ENCODE data around the gene OR5B12. TPM values are rescaled to one million over a fixed set of nuclear protein-coding genes. Genes with fewer than 3 reads are reported as not detected.
A peak's percentile ranks its signal among the peaks of the same experiment; 100 is the strongest.

OR5B12 gene
- total and polyA plus RNA-seq, 2 of the 4 experiments (the other 2 are of a cell fraction), result not detected

- H3K18ac ChIP-seq (ENCODE audit: low read depth, low read length), result peak overlapping the region; percentile 100; the same call in 1 of the 2 replicates
- H2AK5ac ChIP-seq (ENCODE audit: low read depth, low read length), result no peak overlapping the region
- H3K4me3 ChIP-seq (ENCODE audit: insufficient read depth, low read depth, low read length), result no peak overlapping the region
- H4K5ac ChIP-seq (ENCODE audit: low read depth, low read length), result 0 out of 2 replicates have a peak overlapping the region, but pooled peaks have one; percentile 6
- no peak overlapping the region; the same call in 1 of the 2 replicates for H3K4me2 ChIP-seq (ENCODE audit: low read depth, low read length)
- ChIA-PET CTCF (interaction anchor here (0.6 to 1.4 kb wide), 4 partner anchors 106 to 120 kb away, joined by 3 to 4 read pairs (median 3); no protein-coding TSS in a partner anchor), POLR2A (ENCODE audit: unreplicated experiment) (interaction anchor here (0.6 to 1.2 kb wide), 2 partner anchors 117 to 363 kb away, joined by 3 to 4 read pairs; no protein-coding TSS in a partner anchor)
- H4K20me1 ChIP-seq (ENCODE audit: insufficient read depth, low read length), result no peaks in the 10 kb centered on the region
- H4K8ac ChIP-seq (ENCODE audit: low read depth in 2 of 2, low read length in 2 of 2), result peak overlapping the region; percentile 80 to 99
- H3K4ac ChIP-seq (ENCODE audit: low read depth, low read length), result 0 out of 2 replicates have a peak overlapping the region, but pooled peaks have one; percentile 95
- H3K79me1 ChIP-seq (ENCODE audit: low read depth in 1 of 2, low read length in 2 of 2), result no peaks in the 10 kb centered on the region
- H3K9me1 ChIP-seq (ENCODE audit: insufficient read depth, low read length), result no peaks in the 10 kb centered on the region
- peak overlapping the region; percentile 64; the same call in 1 of the 2 replicates for H3K9ac ChIP-seq (ENCODE audit: low read depth, low read length)
- no peak overlapping the region; the same call in 1 of the 2 replicates for H3K14ac ChIP-seq (replicated peaks; ENCODE audit: low read depth, low read length)
- H3K56ac ChIP-seq (ENCODE audit: extremely low read depth, insufficient read depth, low read length), result peak overlapping the region; percentile 97
- H3K9me3 ChIP-seq (ENCODE audit: control insufficient read depth, insufficient read depth, low read length), result peaks cover 8% of the 10 kb centered on the region
- peak overlapping the region; percentile 97 for H4K91ac ChIP-seq (ENCODE audit: insufficient read depth, low read depth, low read length)
- in situ Hi-C loops (cut with MboI; ENCODE audit: low sequenced_read_pairs), result no loop called here
- no peak overlapping the region for H2AK9ac ChIP-seq (replicated peaks; ENCODE audit: low read depth, low read length, poor library complexity)
- no peaks in the 10 kb centered on the region for H3K36me3 ChIP-seq (ENCODE audit: control insufficient read depth, insufficient read depth, low read length)
- peak overlapping the region; percentile 82 for H3K27ac ChIP-seq (ENCODE audit: insufficient read depth, low read length)
- no peak overlapping the region for H2AFZ ChIP-seq (replicated peaks; ENCODE audit: low read length, poor library complexity)
- peak overlapping the region; percentile 100 for H2BK5ac ChIP-seq (ENCODE audit: low read depth, low read length, poor library complexity, severe bottlenecking)
- TF ChIP-seq NFE2L2 (IDR thresholded peaks at IDR 0.05; ENCODE audit: low read depth, low read length) (peak; percentile 43; the same call in 1 of the 2 replicates), POLR2A (IDR thresholded peaks at IDR 0.05; ENCODE audit: low read depth, low read length) (no peak), CTCF (conservative IDR thresholded peaks at IDR 0.05; ENCODE audit: low read depth, low read length) (no peak), RFX5 (IDR thresholded peaks at IDR 0.05; ENCODE audit: low read depth, low read length) (no peak), BHLHE40 (IDR thresholded peaks at IDR 0.05; ENCODE audit: low read depth, low read length) (0 out of 2 replicates have a peak, but pooled peaks have one; percentile 18), MXI1 (IDR thresholded peaks at IDR 0.05; ENCODE audit: borderline replicate concordance, low read depth, low read length) (no peak)
- WGBS, 2 experiments (ENCODE audit: extremely low coverage in 2 of 2, insufficient read length in 1 of 2), result no CpG with 5 or more reads among the region's 1 CpG
- H2BK15ac ChIP-seq (ENCODE audit: low read depth, low read length), result no peak overlapping the region
- no peaks in the 10 kb centered on the region for H3K27me3 ChIP-seq (ENCODE audit: control insufficient read depth, insufficient read depth, low read length)
- intact Hi-C loops (cut with micrococcal nuclease), result loop anchor here (2.0 to 10.0 kb wide), 6 partner anchors 60 to 630 kb away; partner anchors contain the start of gene CTNND1
- peak overlapping the region; percentile 99 for H2BK20ac ChIP-seq (ENCODE audit: low read depth, low read length)
- H3K23ac ChIP-seq (ENCODE audit: low read depth, low read length), result no peak overlapping the region
- DNase-seq (peak; percentile 72), ATAC-seq (ENCODE audit: low read depth) (peak; percentile 68)
- dilution Hi-C loops (cut with HindIII; ENCODE audit: low sequenced_read_pairs, unreplicated experiment), result no loop called here
- BruUV-seq (replicated peaks), result no TSS peak
- peak overlapping the region; percentile 98; the same call in 1 of the 2 replicates for H2BK120ac ChIP-seq (ENCODE audit: low read depth, low read length)
- H3K4me1 ChIP-seq (ENCODE audit: control insufficient read depth, insufficient read depth, low read length), result peaks cover 15% of the 10 kb centered on the region; the same call in 1 of the 2 replicates
These were observed 50.2 kb downstream of the OR5B12 start for GRCh38 chr11:58391879-58392278.

All from IMR-90 (cell line).